Measurements from ENCODE around the gene SLC25A39.

SLC25A39 gene

DNA sequence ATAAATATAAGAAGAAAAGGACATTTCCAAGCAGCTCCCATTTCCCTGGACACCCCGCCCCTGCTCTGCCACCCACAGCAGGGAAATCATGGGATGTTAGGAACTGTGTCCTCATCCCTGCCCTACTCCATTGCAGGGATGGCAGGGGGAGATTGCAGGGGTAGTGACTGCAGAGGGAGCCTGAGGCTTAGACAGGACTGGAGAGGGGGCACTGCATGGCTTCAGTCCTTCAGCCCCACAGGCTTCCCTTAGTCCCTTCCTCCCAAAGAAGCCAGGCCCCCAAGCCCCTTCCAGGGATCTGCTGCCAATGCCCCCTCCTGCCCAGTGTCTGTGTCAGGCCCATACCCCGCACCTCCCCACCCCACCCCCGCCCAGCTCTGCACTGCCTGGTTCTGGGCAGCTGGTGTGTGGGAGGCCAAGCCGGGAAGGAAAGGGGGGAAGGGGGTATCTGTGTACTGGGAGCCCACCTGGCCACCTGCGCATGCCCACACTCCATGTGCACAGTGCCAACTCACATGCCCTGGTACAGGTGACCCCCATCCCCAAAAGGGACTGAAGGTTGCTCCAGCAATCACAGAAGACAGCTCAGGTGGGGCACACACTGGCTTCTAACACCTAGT lies 13.0 kb downstream of the SLC25A39 start:
- no peak for DNase-seq

DNA sequence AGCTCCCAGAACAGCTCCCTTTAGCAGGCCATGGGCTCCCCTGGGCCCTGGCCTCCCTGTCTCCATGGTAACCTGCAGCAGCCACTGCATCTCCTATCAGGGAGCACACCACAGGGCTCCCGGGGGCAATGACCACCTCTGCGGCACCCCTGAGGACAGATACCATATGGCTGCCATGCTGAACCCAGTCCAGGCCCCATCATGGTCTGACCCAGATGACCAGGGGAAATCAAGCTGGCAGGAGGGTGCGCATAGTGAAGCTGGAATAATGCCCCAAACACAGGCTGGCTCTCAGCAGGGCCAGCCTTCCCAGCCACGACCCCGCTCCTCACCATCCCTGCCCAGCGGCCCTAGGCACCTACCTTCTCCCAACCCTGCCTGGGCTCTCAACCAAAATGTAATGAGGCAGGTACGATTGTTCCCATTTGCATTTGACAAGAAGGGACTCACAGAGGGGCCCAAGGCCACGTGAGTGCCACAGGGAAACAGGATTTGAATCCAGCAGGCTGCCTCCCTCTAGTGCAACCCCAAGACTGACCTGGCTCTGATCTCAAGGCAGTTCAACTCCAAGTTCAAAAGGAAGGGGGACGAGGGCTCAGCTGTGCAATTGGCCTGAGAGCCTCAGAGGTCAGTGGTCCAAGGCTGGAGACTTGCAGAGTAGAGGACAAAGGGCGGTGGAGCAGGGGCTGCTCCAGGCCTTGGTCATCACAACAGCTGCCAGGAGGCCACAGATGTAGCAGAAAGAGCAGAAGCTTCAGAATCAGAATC lies 13.8 kb downstream of the SLC25A39 start:
- no peak for DNase-seq

DNA sequence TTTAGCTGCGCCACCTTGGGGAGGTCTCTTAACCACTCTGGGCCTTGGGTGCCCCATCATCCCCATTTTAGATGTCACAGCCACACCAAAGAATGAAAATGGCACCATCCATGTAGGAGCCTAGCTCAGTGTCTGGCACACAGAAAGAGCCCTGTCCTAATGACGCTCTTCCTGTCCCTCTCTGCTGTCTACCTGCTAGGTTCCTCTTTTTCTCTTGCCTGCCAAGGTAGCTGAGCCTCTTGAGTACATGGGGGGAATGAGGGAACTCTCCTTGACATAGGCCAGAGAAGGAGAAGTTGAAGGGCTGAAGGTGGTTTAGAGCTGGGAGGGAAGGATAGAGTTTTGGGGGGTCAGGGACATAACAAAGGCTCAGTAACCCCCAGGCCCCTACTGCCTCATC lies 14.4 kb downstream of the SLC25A39 start:
- peak; percentile 51 for DNase-seq

DNA sequence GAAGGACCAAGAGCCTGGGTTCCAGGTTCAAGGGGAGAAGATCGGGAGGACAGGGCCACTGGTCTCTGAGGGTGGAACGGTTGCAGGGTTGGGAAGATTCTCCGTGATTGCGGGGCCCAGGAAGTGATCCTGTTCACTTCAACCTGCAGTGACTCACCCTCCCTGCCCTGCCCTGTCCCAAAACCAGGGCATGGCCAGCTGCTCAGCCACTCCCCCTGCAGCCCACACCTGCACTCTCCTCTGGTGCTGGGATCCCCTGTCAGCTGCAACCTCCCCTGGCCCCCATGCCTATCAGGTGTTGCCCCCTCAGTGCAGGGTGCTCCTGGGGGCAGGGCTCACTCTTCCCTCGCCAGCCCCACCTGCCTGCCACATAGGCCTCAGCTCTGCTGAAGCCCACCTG lies 15.2 kb downstream of the SLC25A39 start:
- DNase-seq = no peak

DNA sequence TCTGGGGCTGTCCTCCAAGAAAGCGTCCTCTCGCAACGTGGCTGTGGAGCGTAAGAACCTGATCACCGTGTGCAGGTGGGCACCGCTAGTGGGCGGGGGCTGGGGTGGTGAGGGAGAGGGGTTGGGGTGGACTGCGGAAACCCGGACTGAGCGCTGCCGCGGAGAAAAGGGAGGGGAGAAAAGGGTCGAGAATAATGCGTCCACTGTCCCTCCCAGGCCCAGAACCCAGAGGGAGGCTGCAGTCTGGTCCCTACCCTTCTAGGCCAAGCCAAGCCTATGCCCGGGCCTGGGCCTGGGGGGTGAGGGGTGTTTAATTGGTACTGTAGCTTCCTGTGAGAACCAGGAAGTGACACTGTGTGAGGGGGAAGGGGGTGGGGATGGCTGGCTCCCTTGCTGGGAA lies 15.8 kb downstream of the SLC25A39 start:
- DNase-seq = no peak

DNA sequence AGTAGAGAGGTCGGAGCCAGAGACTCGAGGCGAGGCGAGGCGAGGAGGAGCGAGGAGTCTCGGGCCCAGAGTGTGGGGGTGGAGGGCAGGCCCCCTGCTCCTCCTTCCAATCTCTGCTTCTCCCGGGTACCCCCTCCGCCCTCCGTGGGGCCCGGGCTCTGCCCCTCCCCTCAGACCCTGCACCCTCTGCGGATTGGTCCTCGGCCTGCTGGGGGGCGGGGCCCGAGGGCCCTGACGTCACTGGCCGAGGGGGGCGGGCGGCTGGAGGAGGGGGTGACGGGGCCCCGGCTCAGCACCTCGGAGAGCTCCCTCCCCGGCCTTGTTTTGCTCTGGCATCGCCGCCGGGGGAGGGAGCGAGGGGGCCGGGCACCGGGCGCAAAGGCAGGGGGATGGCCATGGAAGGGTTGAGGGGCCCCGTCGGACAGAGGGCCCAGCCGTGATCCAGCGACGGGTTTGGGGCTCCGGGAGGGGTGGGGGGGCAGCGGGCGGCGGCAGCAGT lies 16.3 kb downstream of the SLC25A39 start, which contains the start of gene RUNDC3A:
Gene RUNDC3A (plus strand): TSS at position 282 of the 499 bp plus-strand sequence. CDS start 232 bp downstream, outside the sequence.
- peak; percentile 80 for DNase-seq

DNA sequence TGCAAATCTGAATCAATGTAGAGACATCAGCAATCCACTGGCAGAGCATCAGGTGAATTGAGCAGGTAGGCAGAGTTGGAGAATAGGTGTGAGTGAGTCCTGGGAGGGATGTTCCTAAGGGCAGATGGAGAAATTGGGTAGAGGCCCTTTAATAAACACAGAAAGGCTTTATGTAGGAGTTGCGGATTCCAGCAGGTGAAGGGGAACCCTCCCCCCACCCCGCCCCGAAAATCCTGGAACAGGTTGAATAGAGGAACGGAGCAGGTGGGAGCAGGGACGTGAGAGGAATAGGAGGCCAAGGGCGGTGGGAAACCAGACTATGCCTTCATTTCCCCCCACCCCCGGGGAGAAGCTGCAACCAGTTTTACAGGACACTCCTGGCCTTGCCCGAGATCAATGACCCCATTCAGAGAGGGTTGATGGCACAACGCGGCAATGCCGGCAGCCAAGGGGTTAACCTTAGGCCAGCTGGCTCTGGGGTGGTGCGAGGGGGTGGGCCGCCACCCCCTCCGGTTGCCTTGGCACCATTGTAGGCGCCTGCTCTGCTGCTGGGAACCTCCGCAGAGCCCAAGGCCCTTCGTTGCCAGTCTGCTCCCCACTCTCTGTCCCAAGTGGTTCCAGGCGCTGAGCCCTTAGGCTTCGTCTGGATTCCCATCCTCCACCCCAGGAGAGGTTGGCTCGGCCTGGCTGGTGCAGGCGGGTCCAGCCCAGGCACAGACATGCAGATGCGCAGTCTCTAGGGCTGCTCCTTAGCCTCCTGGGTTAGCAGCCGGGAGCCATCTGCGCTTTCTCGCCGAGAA lies 17.0 kb downstream of the SLC25A39 start:
- DNase-seq = no peak

DNA sequence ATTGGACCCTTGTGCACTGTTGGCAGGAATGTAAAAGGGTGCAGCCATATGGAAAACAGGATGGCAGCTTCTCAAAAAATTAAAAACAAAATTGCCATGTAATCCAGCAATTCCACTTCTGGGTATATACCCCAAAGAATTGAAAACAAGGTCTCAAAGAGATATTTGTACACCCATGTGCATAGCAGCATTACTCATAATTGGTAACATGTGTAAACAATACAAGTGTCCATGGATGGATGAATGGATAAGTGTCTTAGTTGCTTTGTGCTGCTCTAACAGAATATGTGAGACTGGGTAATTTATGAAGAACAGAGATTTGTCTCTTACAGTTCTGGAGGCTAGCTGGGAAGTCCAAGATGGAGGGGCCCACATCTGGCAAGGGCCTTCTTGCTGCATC lies 20.0 kb downstream of the SLC25A39 start:
- no peak for DNase-seq

DNA sequence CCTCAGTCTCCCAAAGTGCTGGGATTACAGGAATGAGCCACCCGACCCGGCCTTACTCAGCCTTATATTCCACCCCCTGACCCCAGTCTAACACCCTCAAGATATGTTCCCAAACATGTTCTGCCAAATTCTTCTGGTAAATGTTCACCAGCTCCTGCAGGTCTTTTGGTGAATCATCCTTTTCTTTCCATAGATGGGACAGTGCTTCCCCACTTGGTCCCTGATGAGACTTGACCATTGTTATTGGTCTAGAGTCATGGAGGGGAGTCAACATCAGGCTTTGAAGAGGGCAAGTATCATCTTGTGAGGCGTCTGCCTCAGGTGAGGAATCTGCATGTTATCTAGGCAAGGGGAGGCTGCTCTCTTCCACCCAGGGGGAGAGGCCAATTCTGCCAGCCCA lies 26.6 kb downstream of the SLC25A39 start:
- no peak for DNase-seq

DNA sequence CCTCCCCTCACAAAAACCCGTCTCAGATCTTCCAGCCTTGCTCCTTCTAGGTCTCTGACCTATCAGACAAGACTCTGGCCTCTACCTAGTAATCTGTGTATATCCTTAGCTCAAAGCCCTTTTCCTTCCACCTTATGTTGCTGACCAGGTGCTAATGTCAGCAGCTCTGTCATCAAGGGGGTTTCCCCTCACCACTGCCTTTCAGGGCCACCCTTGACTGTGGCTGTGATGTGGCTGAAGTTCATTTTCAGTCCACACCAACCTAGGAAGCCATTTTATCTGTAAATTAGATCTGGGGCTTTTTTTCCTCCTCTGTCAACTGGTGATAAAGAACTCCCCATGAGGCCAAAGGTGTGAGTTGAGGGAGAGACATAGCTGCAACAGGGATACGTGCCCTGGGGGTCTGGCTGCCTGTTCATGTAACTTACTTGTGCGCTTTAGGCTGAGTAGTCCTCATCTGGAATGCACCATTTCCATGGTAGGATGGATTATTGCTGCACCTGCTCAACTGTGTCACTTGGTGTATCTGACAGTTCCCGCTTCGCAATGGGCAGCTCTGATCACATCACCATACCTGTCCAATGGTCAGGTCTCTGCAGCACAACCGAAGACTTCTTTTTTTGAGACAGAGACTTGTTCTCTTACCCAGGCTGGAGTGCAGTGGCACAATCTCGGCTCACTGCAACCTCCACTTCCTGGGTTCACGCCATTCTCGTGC lies 31.0 kb downstream of the SLC25A39 start:
- DNase-seq = no peak

DNA sequence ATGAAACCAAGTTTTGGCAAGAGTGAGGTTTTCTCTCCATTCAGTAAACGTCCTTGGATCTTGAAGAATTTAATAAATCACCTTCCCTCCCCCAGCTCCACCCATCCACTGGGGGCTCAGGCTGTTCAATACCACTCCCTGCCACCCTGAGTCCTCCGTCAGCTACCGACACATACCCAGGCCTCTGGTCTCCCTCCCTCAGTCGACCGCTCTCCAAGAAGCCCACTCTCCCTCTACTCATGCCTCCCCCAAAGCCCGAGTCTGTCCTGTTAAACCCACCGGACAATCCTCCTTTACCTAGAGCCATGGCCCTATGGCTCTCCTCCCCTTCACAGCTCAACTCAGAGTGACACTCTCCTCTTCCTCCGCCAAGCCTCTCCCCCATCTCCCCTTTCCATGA lies 37.0 kb downstream of the SLC25A39 start:
- DNase-seq = no peak

DNA sequence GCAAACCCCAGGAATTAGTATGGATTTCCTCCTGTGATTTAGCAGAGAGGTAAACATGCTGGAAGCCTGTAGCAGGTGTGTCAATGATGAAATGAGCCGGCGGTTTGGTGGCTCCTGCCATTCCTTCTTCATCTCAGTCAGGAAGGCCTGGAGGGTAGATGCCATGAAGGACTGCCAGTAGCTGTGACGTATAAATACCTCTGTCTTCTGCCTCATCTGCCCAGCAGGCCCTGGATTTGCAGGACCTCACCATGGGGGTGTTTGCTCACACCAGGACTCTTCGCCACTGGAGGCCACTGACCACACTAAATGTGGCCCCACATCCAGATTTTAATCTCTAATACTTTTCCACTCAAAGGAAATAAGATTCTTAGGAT lies 40.6 kb downstream of the SLC25A39 start:
- no peak for DNase-seq

DNA sequence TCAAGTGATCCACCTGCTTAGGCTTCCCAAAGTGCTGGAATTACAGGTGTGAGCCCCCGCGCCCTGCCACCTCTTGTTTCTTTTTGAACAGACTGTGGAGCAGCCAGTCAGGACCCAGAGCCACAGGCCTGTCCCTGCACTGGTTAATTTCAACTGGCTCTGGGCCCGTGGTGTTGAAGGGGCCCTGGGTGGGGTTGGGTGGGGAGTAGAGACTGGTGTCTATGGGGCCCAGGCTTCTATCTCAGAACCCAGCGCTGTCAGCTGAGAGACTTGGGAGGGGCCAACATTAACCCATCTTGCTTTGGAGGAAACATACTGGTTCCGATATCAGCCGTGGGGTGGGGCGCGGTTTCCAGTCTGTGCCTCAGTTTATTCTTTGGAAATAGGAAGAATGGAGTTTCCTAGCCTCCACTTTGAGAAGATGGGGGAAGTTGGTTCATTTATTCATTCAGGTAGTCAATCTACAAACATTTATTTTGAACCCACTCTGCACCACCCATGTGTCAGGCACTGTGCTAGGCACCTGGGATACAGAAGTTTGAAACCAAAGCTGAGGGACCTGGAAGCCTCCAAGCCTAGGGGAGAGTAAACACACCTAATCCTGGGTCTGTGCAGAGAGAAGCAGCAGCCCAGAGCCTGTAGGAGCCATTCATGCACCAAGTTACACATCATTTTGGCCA lies 41.1 kb downstream of the SLC25A39 start:
- DNase-seq = no peak

DNA sequence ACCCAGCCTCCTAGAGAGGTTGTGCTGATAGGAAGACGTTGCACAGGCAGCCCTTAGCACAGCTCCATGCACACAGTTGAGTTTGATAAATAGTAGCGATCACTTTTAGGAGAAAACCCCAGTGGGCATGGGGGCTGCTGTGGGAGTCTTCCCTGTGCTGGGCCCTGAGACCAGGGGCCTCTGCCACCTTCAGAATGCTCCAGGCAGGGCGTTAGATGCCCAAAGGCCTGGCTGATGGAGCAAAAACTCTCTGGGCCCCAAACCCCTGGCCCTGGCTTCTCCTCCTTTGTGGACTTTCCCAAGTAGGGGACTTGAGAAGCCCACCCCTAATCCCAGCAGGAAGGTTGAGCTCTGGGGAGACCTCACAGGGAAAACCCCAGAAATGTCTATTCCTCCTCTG lies 42.4 kb downstream of the SLC25A39 start:
- no peak for DNase-seq

DNA sequence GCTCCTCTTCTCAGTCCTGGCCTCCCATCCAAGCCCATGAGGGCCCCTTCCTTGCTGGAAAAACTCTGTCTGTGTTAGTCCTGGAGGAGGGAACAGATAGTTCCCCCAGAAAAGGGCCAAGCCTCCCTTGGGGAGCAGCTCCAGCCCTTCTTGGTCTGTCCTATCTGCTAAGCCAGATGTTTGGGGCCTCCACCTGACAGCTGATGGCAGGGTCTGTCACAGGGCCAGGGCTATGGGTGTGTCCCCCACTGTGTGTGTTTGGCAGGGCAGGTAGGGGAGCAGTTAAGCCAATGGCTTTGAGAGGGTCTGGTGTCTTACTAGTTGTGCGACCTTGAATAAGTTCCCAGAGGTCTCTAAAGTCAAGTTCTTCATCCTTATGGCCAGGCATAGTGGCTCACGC lies 43.1 kb downstream of the SLC25A39 start:
- no peak for DNase-seq

DNA sequence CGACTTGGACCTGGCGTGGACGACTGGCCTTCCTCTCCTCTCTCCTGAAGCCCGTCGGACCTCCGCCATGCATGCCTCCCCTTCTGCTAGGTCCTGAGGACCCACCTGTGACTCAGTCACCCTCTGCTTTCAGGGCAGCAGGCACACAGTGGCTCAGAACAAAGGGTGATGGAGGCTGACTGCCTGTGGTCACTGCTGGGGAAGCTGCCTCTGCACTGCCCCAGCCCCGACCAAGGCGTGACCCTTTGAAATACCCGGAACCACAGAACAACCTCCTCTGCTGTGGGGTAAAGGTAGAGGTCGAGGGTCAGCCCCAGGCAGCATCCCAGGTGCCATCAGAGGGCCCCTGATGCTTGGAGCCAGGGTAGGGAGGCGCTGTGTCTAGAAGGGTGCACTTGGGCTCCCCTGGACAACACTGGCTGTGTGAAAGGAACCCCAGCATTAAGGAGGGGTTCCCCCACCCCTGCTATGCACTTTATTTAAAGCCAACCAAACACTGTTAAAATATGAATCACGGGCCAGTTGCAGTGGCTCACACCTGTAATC lies 44.2 kb downstream of the SLC25A39 start:
- DNase-seq = no peak

DNA sequence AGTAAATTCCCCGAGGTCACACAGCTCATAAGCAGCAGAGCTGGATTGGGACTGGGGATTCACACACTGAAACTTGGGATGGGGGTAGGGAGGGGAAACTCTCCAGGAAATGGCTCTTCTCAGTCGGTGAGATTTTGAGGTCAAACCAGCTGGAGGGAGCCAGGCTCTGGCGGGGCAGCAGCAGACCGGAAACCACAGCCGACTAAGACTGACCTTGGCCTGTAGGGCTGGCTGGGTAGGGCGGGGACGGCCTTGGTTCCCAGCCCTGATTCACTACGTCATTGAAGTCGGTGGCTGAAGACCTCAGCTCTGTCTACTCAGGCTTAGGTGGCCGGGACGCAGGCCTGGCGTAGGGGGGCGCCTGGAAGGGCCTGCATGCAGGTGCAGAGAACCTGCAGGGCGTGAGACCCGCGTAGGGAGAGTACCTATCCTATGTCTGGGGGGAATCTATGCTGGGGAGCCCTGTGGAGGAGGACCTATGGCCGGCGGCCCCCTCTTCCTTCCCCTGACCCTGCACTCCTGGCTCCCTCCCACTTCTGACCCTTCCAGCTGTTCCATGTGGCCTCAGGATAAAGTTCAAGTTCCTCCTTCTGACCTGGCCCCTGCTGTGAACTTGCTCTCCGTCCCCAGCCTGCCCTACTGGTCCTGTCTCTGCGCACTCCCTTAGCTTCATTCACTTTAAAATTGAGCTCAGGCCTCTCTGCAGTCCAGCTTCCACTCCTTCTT lies 44.8 kb downstream of the SLC25A39 start:
- DNase-seq = peak; percentile 87

DNA sequence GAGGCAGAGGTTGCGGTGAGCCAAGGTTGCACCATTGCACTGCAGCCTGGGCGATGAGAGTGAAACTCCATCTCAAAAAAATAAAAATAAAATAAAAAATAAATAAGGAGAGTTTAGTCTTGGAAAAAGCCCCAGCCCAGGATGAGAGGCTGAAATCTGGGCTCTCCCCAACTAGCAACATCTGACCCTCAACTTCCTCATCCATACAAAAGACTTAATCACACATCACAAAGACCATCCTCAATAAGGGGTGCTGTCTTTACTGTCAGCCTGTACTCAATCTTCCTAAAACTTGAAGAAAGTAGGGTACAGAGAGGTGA lies 45.3 kb downstream of the SLC25A39 start:
- no peak for DNase-seq

DNA sequence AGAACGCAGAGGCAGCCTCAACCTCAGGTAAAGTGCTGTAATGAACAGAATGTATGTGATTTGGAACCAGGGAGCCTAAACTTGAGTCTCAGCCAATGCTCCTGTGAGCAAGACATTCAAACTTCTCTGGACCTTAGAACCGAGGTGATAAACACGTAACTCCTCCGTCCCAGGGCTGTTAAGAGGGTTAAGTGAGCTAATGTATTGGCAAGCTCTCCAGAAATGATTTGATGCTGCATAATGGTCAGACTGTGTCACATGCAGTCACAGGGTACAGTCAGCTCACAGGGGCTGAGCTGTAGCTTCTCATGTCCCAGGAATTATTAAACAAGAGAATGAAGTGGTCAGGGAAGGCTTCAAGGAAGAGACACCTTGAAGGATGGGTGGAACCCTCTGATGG lies 46.6 kb downstream of the SLC25A39 start:
- DNase-seq = no peak

DNA sequence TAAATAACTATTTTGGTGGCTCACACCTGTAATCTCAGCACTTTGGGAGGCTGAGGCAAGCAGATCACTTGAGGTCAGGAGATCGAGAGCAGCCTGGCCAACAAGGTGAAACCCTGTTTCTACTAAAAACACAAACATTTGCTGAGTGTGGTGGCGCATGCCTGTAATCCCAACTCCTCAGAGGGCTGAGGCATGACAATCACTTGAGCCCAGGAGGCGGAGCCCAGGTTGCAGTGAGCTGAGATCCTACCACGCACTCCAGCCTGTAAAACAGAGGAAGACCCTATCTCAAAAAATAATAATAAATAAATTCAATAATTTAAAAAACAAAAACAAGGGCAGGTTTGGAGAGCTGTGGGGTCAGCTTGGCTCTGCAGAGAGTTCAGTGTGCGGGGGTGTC lies 51.0 kb downstream of the SLC25A39 start:
- DNase-seq = no peak

DNA sequence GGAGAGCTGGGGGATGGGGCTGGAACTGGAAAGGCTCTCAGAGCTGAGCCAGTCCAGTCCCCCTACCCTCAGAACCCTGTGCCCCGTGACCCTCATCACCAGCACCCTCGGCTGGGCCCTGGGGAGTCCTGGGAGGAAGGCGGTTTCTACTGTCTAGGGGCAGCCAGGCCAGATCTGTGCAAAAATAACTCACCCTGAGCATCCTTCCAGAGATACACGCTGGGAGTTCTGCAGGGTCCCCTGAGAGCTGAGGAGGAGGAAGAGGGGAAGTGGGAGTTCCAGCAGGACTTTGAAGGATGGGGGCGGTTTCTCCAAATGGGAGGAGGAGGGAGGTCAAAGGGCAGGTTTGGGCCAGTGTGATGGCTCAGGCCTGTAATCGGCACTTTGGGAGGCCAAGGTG lies 51.7 kb downstream of the SLC25A39 start:
- DNase-seq = no peak

Data from RPMI8226 (cell line).